ENCODE measurements around the gene BACH2.

GRCh38 chr6:90293319-90293953 is 3.2 kb downstream of the BACH2 start:
- TF ChIP-seq POLR2A (IDR thresholded peaks at IDR 0.05; ENCODE audit: low read depth, low read length): no peak
- no peak for TF ChIP-seq CTCF (conservative IDR thresholded peaks at IDR 0.05; ENCODE audit: low read depth, low read length)
- TF ChIP-seq FOS (IDR thresholded peaks at IDR 0.05; ENCODE audit: low read depth, low read length): no peak
